ENCODE results near the gene BUD13. TPM values are rescaled to one million over a fixed set of nuclear protein-coding genes. Genes with fewer than 3 reads are reported as not detected.
"Not testable (repeated sequence)": the region's sequence is repeated elsewhere in the genome, so short reads cannot be mapped to it uniquely, and the experiment has no call there.

BUD13 gene
- total RNA-seq, 1 experiment from 2014 or later, result 30.0 TPM

GRCh38 chr11:116804001-116804400 lies 31.2 kb upstream of the BUD13 start:
- H3K4me1 ChIP-seq (ENCODE audit: control insufficient read depth, insufficient read depth, low read length), result no peaks in the 10 kb centered on the region
- H3K27me3 ChIP-seq (ENCODE audit: control insufficient read depth, insufficient read depth, low read length), result no peaks in the 10 kb centered on the region; the same call in 1 of the 2 replicates
- no peaks in the 10 kb centered on the region for H3K9me3 ChIP-seq (ENCODE audit: control insufficient read depth, insufficient read depth, low read depth, low read length)
- ChIA-PET CTCF (no interaction called here), POLR2A (no interaction called here)
- H3K4me3 ChIP-seq (ENCODE audit: low read depth in 2 of 2, low read length in 2 of 2), result no peak overlapping the region
- H3K27ac ChIP-seq (ENCODE audit: low read length), result no peak overlapping the region
- no TSS peak for BruUV-seq (replicated peaks)
- intact Hi-C loops (cut with micrococcal nuclease; ENCODE audit: unreplicated experiment) (no loop called here), in situ Hi-C loops (cut with HindIII; ENCODE audit: low pct_unique_long_range_greater_than_20kb, low sequenced_read_pairs) (no loop called here)
- no peak for ATAC-seq
- DNase-seq (ENCODE audit: low read depth, low spot score), result no peak
- H3K36me3 ChIP-seq (ENCODE audit: control insufficient read depth, insufficient read depth, low read length), result no peaks in the 10 kb centered on the region
- TF ChIP-seq POLR2AphosphoS5 (IDR thresholded peaks at IDR 0.05; ENCODE audit: low read depth, low read length), result no peak
- TF ChIP-seq CTCF (IDR thresholded peaks at IDR 0.05), result no peak
- no peak for TF ChIP-seq SIN3A (IDR thresholded peaks at IDR 0.05; ENCODE audit: borderline replicate concordance, insufficient read depth, low read depth, low read length)
- TF ChIP-seq TCF7L2 (IDR thresholded peaks at IDR 0.05; ENCODE audit: low read depth, low read length), result no peak
- TF ChIP-seq REST (IDR thresholded peaks at IDR 0.05; ENCODE audit: insufficient read depth in 1 of 2, low read depth in 2 of 2, low read length in 1 of 2), result no peak

- DNase-seq (ENCODE audit: low read depth, low spot score); H3K4me3 ChIP-seq (ENCODE audit: low read depth in 2 of 2, low read length in 2 of 2); intact Hi-C loops (cut with micrococcal nuclease; ENCODE audit: unreplicated experiment); in situ Hi-C loops (cut with HindIII; ENCODE audit: low pct_unique_long_range_greater_than_20kb, low sequenced_read_pairs); H3K27ac ChIP-seq (ENCODE audit: low read length); ATAC-seq; BruUV-seq (replicated peaks); H3K36me3 ChIP-seq (ENCODE audit: control insufficient read depth, insufficient read depth, low read length); CTCF ChIA-PET; H3K27me3 ChIP-seq (ENCODE audit: control insufficient read depth, insufficient read depth, low read length); H3K4me1 ChIP-seq (ENCODE audit: control insufficient read depth, insufficient read depth, low read length); POLR2A ChIA-PET; H3K9me3 ChIP-seq (ENCODE audit: control insufficient read depth, insufficient read depth, low read depth, low read length): not testable (repeated sequence)
Observed at GRCh38 chr11:116801662-116802061, 28.9 kb upstream of the BUD13 start.

DNA sequence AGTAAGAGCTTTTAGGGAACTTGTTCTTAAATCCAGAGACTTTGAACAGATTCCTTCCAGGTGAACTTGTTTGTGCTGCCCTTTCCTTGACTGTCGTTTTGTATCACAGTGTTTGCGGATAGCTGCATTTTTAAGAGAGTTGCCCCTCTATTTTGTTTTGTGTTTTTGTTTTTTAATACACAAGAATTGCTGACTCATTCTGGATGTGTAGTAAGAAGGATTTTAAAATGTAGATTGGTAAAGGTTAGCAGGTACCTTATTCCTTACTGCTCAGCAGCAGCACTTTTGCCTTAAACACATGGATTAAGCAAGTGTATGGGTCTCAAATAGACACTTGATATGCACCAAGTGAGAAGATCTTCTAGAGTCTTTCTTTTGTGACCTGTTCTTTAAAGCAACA lies 27.8 kb upstream of the BUD13 start:
- no peaks in the 10 kb centered on the region for H3K4me1 ChIP-seq (ENCODE audit: control insufficient read depth, insufficient read depth, low read length)
- H3K9me3 ChIP-seq (ENCODE audit: control insufficient read depth, insufficient read depth, low read depth, low read length), result no peaks in the 10 kb centered on the region
- DNase-seq (ENCODE audit: low read depth, low spot score) (no peak), ATAC-seq (no peak)
- no peak overlapping the region for H3K27ac ChIP-seq (ENCODE audit: low read length)
- TF ChIP-seq TCF7L2 (IDR thresholded peaks at IDR 0.05; ENCODE audit: low read depth, low read length) (no peak), SIN3A (IDR thresholded peaks at IDR 0.05; ENCODE audit: borderline replicate concordance, insufficient read depth, low read depth, low read length) (no peak), CTCF (IDR thresholded peaks at IDR 0.05) (no peak), REST (IDR thresholded peaks at IDR 0.05; ENCODE audit: insufficient read depth in 1 of 2, low read depth in 2 of 2, low read length in 1 of 2) (no peak), POLR2AphosphoS5 (IDR thresholded peaks at IDR 0.05; ENCODE audit: low read depth, low read length) (no peak)
- intact Hi-C loops (cut with micrococcal nuclease; ENCODE audit: unreplicated experiment) (no loop called here), in situ Hi-C loops (cut with HindIII; ENCODE audit: low pct_unique_long_range_greater_than_20kb, low sequenced_read_pairs) (no loop called here)
- no peak overlapping the region for H3K4me3 ChIP-seq (ENCODE audit: low read depth in 2 of 2, low read length in 2 of 2)
- BruUV-seq (replicated peaks), result no TSS peak
- H3K36me3 ChIP-seq (ENCODE audit: control insufficient read depth, insufficient read depth, low read length), result no peaks in the 10 kb centered on the region
- POLR2A ChIA-PET, result no interaction called here
- CTCF ChIA-PET, result no interaction called here
- H3K27me3 ChIP-seq (ENCODE audit: control insufficient read depth, insufficient read depth, low read length), result no peaks in the 10 kb centered on the region; the same call in 1 of the 2 replicates
